ENCODE measurements around the gene UPK1A. TPM values are rescaled to one million over a fixed set of nuclear protein-coding genes. Genes with fewer than 3 reads are reported as not detected.
"Not testable (repeated sequence)": the region's sequence is repeated elsewhere in the genome, so short reads cannot be mapped to it uniquely, and the experiment has no call there.

Gene UPK1A
- total RNA-seq, 1 experiment from 2014 or later = 1.6 TPM

- H3K27me3 Mint-ChIP-seq (ENCODE audit: low read depth) = no peaks in the 10 kb centered on the region
- peaks cover 5% of the 10 kb centered on the region for H3K4me1 Mint-ChIP-seq
- CTCF ChIA-PET = interaction anchor here (0.6 to 1.0 kb wide), 5 partner anchors 14 to 228 kb away, joined by 3 read pairs; no protein-coding TSS in a partner anchor
- no peaks in the 10 kb centered on the region for H3K9me3 Mint-ChIP-seq
- no peak overlapping the region for H3K4me3 Mint-ChIP-seq
- TF ChIP-seq PREB (CRISPR knock-in tag; IDR thresholded peaks at IDR 0.05; ENCODE audit: borderline replicate concordance) (no peak), JAZF1 (CRISPR knock-in tag; IDR thresholded peaks at IDR 0.05) (no peak), ZNF317 (CRISPR knock-in tag; IDR thresholded peaks at IDR 0.05; ENCODE audit: borderline replicate concordance, low read depth) (no peak), ZNF416 (CRISPR knock-in tag; IDR thresholded peaks at IDR 0.05) (no peak), PRDM15 (CRISPR knock-in tag; IDR thresholded peaks at IDR 0.05) (no peak), ZNF219 (CRISPR knock-in tag; IDR thresholded peaks at IDR 0.05; ENCODE audit: borderline replicate concordance) (no peak), NFATC4 (CRISPR knock-in tag; IDR thresholded peaks at IDR 0.05) (no peak), ZMAT4 (CRISPR knock-in tag; IDR thresholded peaks at IDR 0.05) (no peak), RELA (CRISPR knock-in tag; IDR thresholded peaks at IDR 0.05; ENCODE audit: borderline replicate concordance) (no peak), PRRX2 (CRISPR knock-in tag; IDR thresholded peaks at IDR 0.05) (no peak), ZNF138 (CRISPR knock-in tag; conservative IDR thresholded peaks at IDR 0.05) (no peak), FOXJ3 (CRISPR knock-in tag; IDR thresholded peaks at IDR 0.05; ENCODE audit: borderline replicate concordance) (no peak), E2F4 (CRISPR knock-in tag; IDR thresholded peaks at IDR 0.05; ENCODE audit: borderline replicate concordance, low read depth) (no peak), CTCF (IDR thresholded peaks at IDR 0.05) (no peak), RORB (CRISPR knock-in tag; IDR thresholded peaks at IDR 0.05) (no peak), MYBL2 (CRISPR knock-in tag; IDR thresholded peaks at IDR 0.05) (no peak), MAX (CRISPR knock-in tag; IDR thresholded peaks at IDR 0.05) (no peak)
- no peak overlapping the region for H3K27ac Mint-ChIP-seq
- no peak for ATAC-seq
- POLR2A ChIA-PET = no interaction called here
- H3K36me3 Mint-ChIP-seq = peaks cover 47% of the 10 kb centered on the region
- no peak for DNase-seq (ENCODE audit: low spot score)
Observed at GRCh38 chr19:35722897-35723296, 56.6 kb downstream of the UPK1A start.

GRCh38 chr19:35723671-35724070, 57.4 kb downstream of the UPK1A start:
- CTCF ChIA-PET = interaction anchor here (0.6 to 1.0 kb wide), 5 partner anchors 14 to 228 kb away, joined by 3 read pairs; no protein-coding TSS in a partner anchor
- Mint-ChIP-seq H3K27ac (no peak overlapping the region), H3K27me3 (ENCODE audit: low read depth) (no peaks in the 10 kb centered on the region), H3K36me3 (peaks cover 55% of the 10 kb centered on the region), H3K4me3 (no peak overlapping the region), H3K4me1 (peaks cover 5% of the 10 kb centered on the region), H3K9me3 (no peaks in the 10 kb centered on the region)
- POLR2A ChIA-PET = no interaction called here
- DNase-seq (ENCODE audit: low spot score) (no peak), ATAC-seq (no peak)
- no peak for TF ChIP-seq TEAD4 (CRISPR knock-in tag; IDR thresholded peaks at IDR 0.05)
- TF ChIP-seq GRHL2 (CRISPR knock-in tag; IDR thresholded peaks at IDR 0.05; ENCODE audit: insufficient replicate concordance, severe bottlenecking) = no peak
- TF ChIP-seq NFATC4 (CRISPR knock-in tag; IDR thresholded peaks at IDR 0.05) = no peak
- no peak for TF ChIP-seq EMX1 (CRISPR knock-in tag; IDR thresholded peaks at IDR 0.05)
- no peak for TF ChIP-seq TEAD1 (CRISPR knock-in tag; IDR thresholded peaks at IDR 0.05)
- TF ChIP-seq MLX (CRISPR knock-in tag; IDR thresholded peaks at IDR 0.05) = no peak
- no peak for TF ChIP-seq FOXP1 (CRISPR knock-in tag; IDR thresholded peaks at IDR 0.05; ENCODE audit: borderline replicate concordance)
- no peak for TF ChIP-seq ATF3 (CRISPR knock-in tag; conservative IDR thresholded peaks at IDR 0.05)
- no peak for TF ChIP-seq SOX15 (CRISPR knock-in tag; IDR thresholded peaks at IDR 0.05)

GRCh38 chr19:35724132-35724531, 57.8 kb downstream of the UPK1A start:
- ChIA-PET CTCF (interaction anchor here (0.7 to 1.0 kb wide), 2 partner anchors 13 to 21 kb away, joined by 3 read pairs; partner anchors contain the start of genes PSENEN and U2AF1L4), POLR2A (interaction anchor here (1.3 kb wide), 1 partner anchor 16 kb away, joined by 3 read pairs; no protein-coding TSS in a partner anchor)
- not testable (repeated sequence) for DNase-seq (ENCODE audit: low spot score); H3K4me3 Mint-ChIP-seq; H3K27me3 Mint-ChIP-seq (ENCODE audit: low read depth); H3K9me3 Mint-ChIP-seq; ATAC-seq; H3K27ac Mint-ChIP-seq; H3K4me1 Mint-ChIP-seq
- peaks cover 60% of the 10 kb centered on the region for H3K36me3 Mint-ChIP-seq
